ENCODE measurements around the gene DNAJB14. TPM values are rescaled to one million over a fixed set of nuclear protein-coding genes. Genes with fewer than 3 reads are reported as not detected.

Gene DNAJB14
- total and polyA plus RNA-seq, 2 of the 13 experiments (the other 11 are each of a cell fraction or from before 2014, with no cell fraction given): 9.1 to 38.1 TPM

- TF ChIP-seq HNF1B (CRISPR knock-in tag; IDR thresholded peaks at IDR 0.05) (no peak; the same call in none of the 2 replicates), ARID2 (CRISPR knock-in tag; IDR thresholded peaks at IDR 0.05; ENCODE audit: borderline replicate concordance) (no peak), HNF4A (CRISPR knock-in tag; IDR thresholded peaks at IDR 0.05) (no peak), ZNF609 (CRISPR knock-in tag; IDR thresholded peaks at IDR 0.05; ENCODE audit: borderline replicate concordance) (no peak), JDP2 (CRISPR knock-in tag; IDR thresholded peaks at IDR 0.05; ENCODE audit: borderline replicate concordance) (no peak), ISX (CRISPR knock-in tag; conservative IDR thresholded peaks at IDR 0.05) (no peak), CSRNP1 (CRISPR knock-in tag; IDR thresholded peaks at IDR 0.05) (peak; percentile 16; the same call in 1 of the 2 replicates), DMAP1 (CRISPR knock-in tag; IDR thresholded peaks at IDR 0.05) (peak; percentile 71), ARID4A (CRISPR knock-in tag; IDR thresholded peaks at IDR 0.05; ENCODE audit: borderline replicate concordance) (peak; percentile 68), ATF3 (CRISPR knock-in tag; IDR thresholded peaks at IDR 0.05) (peak; percentile 78), ZNF644 (CRISPR knock-in tag; IDR thresholded peaks at IDR 0.05; ENCODE audit: low read depth) (peak; percentile 21; the same call in 1 of the 2 replicates), HNRNPH1 (optimal IDR thresholded peaks at IDR 0.05; ENCODE audit: low read depth, low read length) (no peak), AGO1 (IDR thresholded peaks at IDR 0.05; ENCODE audit: low read depth, low read length, poor library complexity, severe bottlenecking) (peak; percentile 58), TEAD2 (CRISPR knock-in tag; IDR thresholded peaks at IDR 0.05) (no peak), ZNF720 (CRISPR knock-in tag; IDR thresholded peaks at IDR 0.05) (no peak)
Observed at GRCh38 chr4:99949034-99949998, 2.9 kb upstream of the DNAJB14 start (continued).

Data from HepG2 (cell line).